CD14-positive monocyte (primary cell): Measurements from ENCODE around the gene THNSL1. TPM values are rescaled to one million over a fixed set of nuclear protein-coding genes. Genes with fewer than 3 reads are reported as not detected.

Source experiments
- DNase-seq, 3 donors: peaks; one replicate each; pipeline ENCODE4 v3.0.0-alpha.2; 2011 to 2022
- H2AFZ ChIP-seq: 2 replicates; pipeline ENCODE4 v1.6.0; 2012; ENCODE audit warnings: mild to moderate bottlenecking, low read depth, low read length, inconsistent platforms; ENCODE audit not compliant: insufficient read depth, poor library complexity, severe bottlenecking
- H3K27ac ChIP-seq, 2 donors: 1 replicate in 1 of 2; 2 replicates in 1 of 2; pipeline ENCODE4 v1.5.1; 2012 to 2013; ENCODE audit warnings: low read length in 2 of 2, control low read depth in 1 of 2, inconsistent platforms in 1 of 2, low read depth in 1 of 2, mild to moderate bottlenecking in 1 of 2
- H3K27me3 ChIP-seq, 2 donors: one replicate each; pipeline versions ENCODE4 v1.6.0 to v1.6.1; 2011 to 2013; ENCODE audit warnings: low read length in 2 of 2; ENCODE audit not compliant: control insufficient read depth in 2 of 2, insufficient read depth in 2 of 2
- H3K36me3 ChIP-seq, 2 donors: replicated peaks in 1 of 2; 1 replicate in 1 of 2; 2 replicates in 1 of 2; pipeline versions ENCODE4 v1.5.1 to v1.6.1; 2012 to 2013; ENCODE audit warnings: low read length in 2 of 2, control low read depth in 1 of 2, inconsistent platforms in 1 of 2, mild to moderate bottlenecking in 1 of 2; ENCODE audit not compliant: insufficient read depth in 2 of 2, control insufficient read depth in 1 of 2
- H3K4me1 ChIP-seq, 2 donors: 1 replicate in 1 of 2; 2 replicates in 1 of 2; pipeline versions ENCODE4 v1.5.1 to v1.6.1; 2012 to 2013; ENCODE audit warnings: low read length in 2 of 2, control low read depth in 1 of 2, inconsistent platforms in 1 of 2, mild to moderate bottlenecking in 1 of 2, moderate library complexity in 1 of 2; ENCODE audit not compliant: insufficient read depth in 2 of 2, control insufficient read depth in 1 of 2
- H3K4me2 ChIP-seq: replicated peaks from 2 replicates; pipeline ENCODE3; 2012; ENCODE audit warnings: low read length, moderate library complexity, mild to moderate bottlenecking; ENCODE audit not compliant: poor library complexity, severe bottlenecking; ENCODE audit errors: extremely low read depth
- H3K4me3 ChIP-seq, 3 experiments: fragments of 200-600 bp in 1 of 3; sonication (generic) in 1 of 3; replicated peaks in 1 of 3; 1 replicate in 2 of 3; 2 replicates in 1 of 3; pipeline ENCODE4 v1.5.1; 2011 to 2013; ENCODE audit warnings: low read length in 3 of 3, mild to moderate bottlenecking in 3 of 3, control low read depth in 2 of 3, low read depth in 2 of 3, inconsistent platforms in 1 of 3, moderate library complexity in 1 of 3
- H3K79me2 ChIP-seq: 2 replicates; pipeline ENCODE4 v1.6.0; 2012; ENCODE audit warnings: mild to moderate bottlenecking, control low read depth, inconsistent platforms, low read length, moderate library complexity; ENCODE audit not compliant: insufficient read depth
- H3K9ac ChIP-seq: 2 replicates; pipeline ENCODE4 v1.6.0; 2017; ENCODE audit warnings: low read length, mild to moderate bottlenecking; ENCODE audit not compliant: insufficient read depth, poor library complexity, severe bottlenecking
- H3K9me3 ChIP-seq, 2 donors: replicated peaks in 1 of 2; 1 replicate in 1 of 2; 2 replicates in 1 of 2; pipeline versions ENCODE4 v1.5.1 to v1.6.1; 2012 to 2013; ENCODE audit warnings: low read length in 2 of 2, control low read depth in 1 of 2; ENCODE audit not compliant: control insufficient read depth in 1 of 2, insufficient read depth in 1 of 2
- H4K20me1 ChIP-seq: 2 replicates; pipeline ENCODE4 v1.6.0; 2012; ENCODE audit warnings: mild to moderate bottlenecking, low read length, control low read depth, moderate library complexity; ENCODE audit not compliant: insufficient read depth
- H3K27ac Mint-ChIP-seq, 7 donors: one replicate each; pipeline ENCODE4 v1.8.0; 2020; ENCODE audit warnings: mild to moderate bottlenecking in 7 of 7, mixed read lengths in 7 of 7, moderate library complexity in 6 of 7, inconsistent platforms in 2 of 7
- H3K27me3 Mint-ChIP-seq, 3 donors: one replicate each; pipeline ENCODE4 v1.8.0; 2021 to 2022; ENCODE audit warnings: low read depth in 3 of 3, mild to moderate bottlenecking in 3 of 3, mixed read lengths in 3 of 3, moderate library complexity in 3 of 3, inconsistent platforms in 1 of 3
- H3K36me3 Mint-ChIP-seq, 2 donors: one replicate each; pipeline ENCODE4 v1.8.0; 2020; ENCODE audit warnings: mixed read lengths in 2 of 2, inconsistent platforms in 1 of 2, mild to moderate bottlenecking in 1 of 2
- H3K4me1 Mint-ChIP-seq: one replicate; pipeline ENCODE4 v1.8.0; 2020; ENCODE audit warnings: mild to moderate bottlenecking, mixed read lengths
- H3K4me3 Mint-ChIP-seq, 2 donors: one replicate each; pipeline ENCODE4 v1.8.0; 2020; ENCODE audit warnings: mild to moderate bottlenecking in 2 of 2, mixed read lengths in 2 of 2, moderate library complexity in 1 of 2
- H3K9me3 Mint-ChIP-seq, 7 donors: one replicate each; pipeline ENCODE4 v1.8.0; 2020 to 2022; ENCODE audit warnings: mixed read lengths in 7 of 7, mild to moderate bottlenecking in 6 of 7, moderate library complexity in 6 of 7, inconsistent platforms in 2 of 7
- CTCF ChIP-seq: fragments of 200-600 bp; IDR thresholded peaks from one replicate; pipeline ENCODE4 v1.8.0; 2022; ENCODE audit warnings: antibody characterized with exemption, mild to moderate bottlenecking
- WGBS: methylation state at CpG from one replicate; pipeline ENCODE4 v1.1.5; 2013; ENCODE audit warnings: missing lambda C conversion rate; ENCODE audit not compliant: insufficient coverage; 5-methylcytosine and 5-hydroxymethylcytosine counted together
- intact Hi-C, 2 donors: fragments of 100-400 bp; cut with micrococcal nuclease; formaldehyde crosslinking; loops; one replicate each; pipeline versions ENCODE4 v1.15.0 to v1.15.1; 2023
- polyA plus RNA-seq, 3 donors: library from polyadenylated mRNA; depleted of rRNA in 1 of 3; unstranded in 2 of 3; stranded (reverse) in 1 of 3; fragments of 300-500 nt in 2 of 3; fragments of >200 nt in 1 of 3; fragmentation: Illumina TruSeq in 2 of 3; gene quantifications; 1 replicate in 2 of 3; 2 replicates in 1 of 3; pipeline ENCODE4 v1.2.3, GENCODE V29; 2012 to 2021

Gene THNSL1
- polyA plus RNA-seq, 3 donors, result 0.03 to 0.13 TPM; not detected in 1

- no peak overlapping the region for H3K9ac ChIP-seq
- no peak for TF ChIP-seq CTCF
- intact Hi-C loops, result no loop called here
- Mint-ChIP-seq H3K9me3 (peaks cover 0 to 7% (median 1%) of the 10 kb centered on the region in 7 donors), H3K4me3 (no peak overlapping the region), H3K27ac (no peak overlapping the region), H3K27me3 (no peaks in the 10 kb centered on the region), H3K36me3 (no peaks in the 10 kb centered on the region), H3K4me1 (no peaks in the 10 kb centered on the region)
- H2AFZ ChIP-seq, result no peak overlapping the region
- H4K20me1 ChIP-seq, result no peaks in the 10 kb centered on the region
- H3K79me2 ChIP-seq, result no peaks in the 10 kb centered on the region
- no peak overlapping the region for H3K4me2 ChIP-seq
- H3K27me3 ChIP-seq, result no peaks in the 10 kb centered on the region
- no peaks in the 10 kb centered on the region for H3K36me3 ChIP-seq
- DNase-seq, result no peak
- no peak overlapping the region for H3K4me3 ChIP-seq
- H3K9me3 ChIP-seq, result no peaks in the 10 kb centered on the region
- no CpG with 5 or more reads among the region's 1 CpG for WGBS
- no peaks in the 10 kb centered on the region for H3K4me1 ChIP-seq
- no peak overlapping the region for H3K27ac ChIP-seq
These were observed 12.3 kb downstream of the THNSL1 start for GRCh38 chr10:25028711-25029110.

- DNase-seq, result no peak
- Histone ChIP-seq H3K4me2 (no peak overlapping the region), H4K20me1 (no peaks in the 10 kb centered on the region), H3K27me3 (no peaks in the 10 kb centered on the region), H3K9ac (no peak overlapping the region), H3K4me3 (no peak overlapping the region), H3K27ac (no peak overlapping the region), H3K9me3 (no peaks in the 10 kb centered on the region), H2AFZ (no peak overlapping the region), H3K79me2 (no peaks in the 10 kb centered on the region), H3K4me1 (no peaks in the 10 kb centered on the region), H3K36me3 (no peaks in the 10 kb centered on the region)
- Mint-ChIP-seq H3K27me3 (no peaks in the 10 kb centered on the region), H3K4me3 (no peak overlapping the region), H3K4me1 (no peaks in the 10 kb centered on the region), H3K36me3 (no peaks in the 10 kb centered on the region), H3K9me3 (peaks cover 0 to 7% (median 1%) of the 10 kb centered on the region in 7 donors), H3K27ac (no peak overlapping the region)
- intact Hi-C loops, result no loop called here
- 100% methylated on average over 1 of the region's 2 CpGs for WGBS
- no peak for TF ChIP-seq CTCF
These were observed 13.1 kb downstream of the THNSL1 start for GRCh38 chr10:25029519-25029918.
